ENCODE results near the gene SCCPDH. TPM values are rescaled to one million over a fixed set of nuclear protein-coding genes. Genes with fewer than 3 reads are reported as not detected.
"Not testable (repeated sequence)": the region's sequence is repeated elsewhere in the genome, so short reads cannot be mapped to it uniquely, and the experiment has no call there.

SCCPDH gene, protein sequence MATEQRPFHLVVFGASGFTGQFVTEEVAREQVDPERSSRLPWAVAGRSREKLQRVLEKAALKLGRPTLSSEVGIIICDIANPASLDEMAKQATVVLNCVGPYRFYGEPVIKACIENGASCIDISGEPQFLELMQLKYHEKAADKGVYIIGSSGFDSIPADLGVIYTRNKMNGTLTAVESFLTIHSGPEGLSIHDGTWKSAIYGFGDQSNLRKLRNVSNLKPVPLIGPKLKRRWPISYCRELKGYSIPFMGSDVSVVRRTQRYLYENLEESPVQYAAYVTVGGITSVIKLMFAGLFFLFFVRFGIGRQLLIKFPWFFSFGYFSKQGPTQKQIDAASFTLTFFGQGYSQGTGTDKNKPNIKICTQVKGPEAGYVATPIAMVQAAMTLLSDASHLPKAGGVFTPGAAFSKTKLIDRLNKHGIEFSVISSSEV
- total RNA-seq, result 11.1 and 13.1 TPM in 2 replicates

- intact Hi-C loops (cut with micrococcal nuclease), result loop anchor here (1.0 to 10.0 kb wide), 3 partner anchors 25 to 208 kb away; partner anchors contain the start of genes CNST and TFB2M
Observed at GRCh38 chr1:246724016-246724730, at the start of gene SCCPDH. Gene SCCPDH, plus strand, starts transcription at chr1:246724409. Its CDS starts 14 bp downstream, at chr1:246724423.

GRCh38 chr1:246677842-246678241 is 46.4 kb upstream of the SCCPDH start:
- intact Hi-C loops (cut with micrococcal nuclease), result no loop called here

- intact Hi-C loops (cut with micrococcal nuclease), result no loop called here
Observed at GRCh38 chr1:246678816-246679793, 45.1 kb upstream of the SCCPDH start.

GRCh38 chr1:246679794-246680177 is 44.4 kb upstream of the SCCPDH start:
- intact Hi-C loops (cut with micrococcal nuclease), result no loop called here

DNA sequence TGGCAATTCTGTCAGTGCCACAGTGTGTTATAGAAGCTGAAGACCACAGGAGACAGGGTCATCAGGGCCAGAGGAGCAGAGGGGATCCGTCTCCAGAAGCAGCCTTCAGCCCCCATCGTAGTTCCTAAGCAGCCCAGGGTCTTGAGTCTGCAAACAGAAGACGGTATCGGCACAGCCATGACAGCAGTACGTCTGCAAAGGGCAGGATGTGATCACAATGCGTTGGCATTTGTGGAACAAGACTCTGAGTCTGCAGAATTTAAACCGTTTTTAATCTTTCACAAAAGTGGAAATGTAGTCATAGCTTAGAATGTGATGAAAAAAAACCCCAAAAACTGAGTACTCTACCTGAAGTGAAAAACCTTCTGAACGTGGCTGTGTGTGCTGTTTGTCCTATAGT is 44.0 kb upstream of the SCCPDH start:
- intact Hi-C loops (cut with micrococcal nuclease), result no loop called here

DNA sequence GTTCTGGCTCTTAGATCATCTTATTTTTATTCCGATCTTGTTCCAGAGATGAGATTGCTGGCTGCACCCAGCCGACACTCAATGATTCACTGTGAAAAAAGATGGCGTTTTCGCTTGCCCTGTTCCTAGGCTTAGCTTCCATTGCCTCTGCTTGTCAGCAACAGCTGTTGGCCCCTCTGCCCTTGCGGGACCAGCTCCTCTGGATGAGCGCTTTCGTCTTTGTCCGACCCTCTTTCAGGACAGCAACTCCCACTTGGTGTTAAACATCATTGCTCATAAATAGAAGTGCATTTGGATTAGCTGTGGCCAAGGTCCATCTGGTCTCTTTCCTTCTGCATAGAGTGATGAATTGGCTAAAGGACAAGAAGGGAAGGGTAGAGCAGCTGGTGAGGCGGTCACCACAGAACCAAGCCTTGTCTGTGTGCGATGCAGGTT is 43.5 kb upstream of the SCCPDH start:
- intact Hi-C loops (cut with micrococcal nuclease), result no loop called here

DNA sequence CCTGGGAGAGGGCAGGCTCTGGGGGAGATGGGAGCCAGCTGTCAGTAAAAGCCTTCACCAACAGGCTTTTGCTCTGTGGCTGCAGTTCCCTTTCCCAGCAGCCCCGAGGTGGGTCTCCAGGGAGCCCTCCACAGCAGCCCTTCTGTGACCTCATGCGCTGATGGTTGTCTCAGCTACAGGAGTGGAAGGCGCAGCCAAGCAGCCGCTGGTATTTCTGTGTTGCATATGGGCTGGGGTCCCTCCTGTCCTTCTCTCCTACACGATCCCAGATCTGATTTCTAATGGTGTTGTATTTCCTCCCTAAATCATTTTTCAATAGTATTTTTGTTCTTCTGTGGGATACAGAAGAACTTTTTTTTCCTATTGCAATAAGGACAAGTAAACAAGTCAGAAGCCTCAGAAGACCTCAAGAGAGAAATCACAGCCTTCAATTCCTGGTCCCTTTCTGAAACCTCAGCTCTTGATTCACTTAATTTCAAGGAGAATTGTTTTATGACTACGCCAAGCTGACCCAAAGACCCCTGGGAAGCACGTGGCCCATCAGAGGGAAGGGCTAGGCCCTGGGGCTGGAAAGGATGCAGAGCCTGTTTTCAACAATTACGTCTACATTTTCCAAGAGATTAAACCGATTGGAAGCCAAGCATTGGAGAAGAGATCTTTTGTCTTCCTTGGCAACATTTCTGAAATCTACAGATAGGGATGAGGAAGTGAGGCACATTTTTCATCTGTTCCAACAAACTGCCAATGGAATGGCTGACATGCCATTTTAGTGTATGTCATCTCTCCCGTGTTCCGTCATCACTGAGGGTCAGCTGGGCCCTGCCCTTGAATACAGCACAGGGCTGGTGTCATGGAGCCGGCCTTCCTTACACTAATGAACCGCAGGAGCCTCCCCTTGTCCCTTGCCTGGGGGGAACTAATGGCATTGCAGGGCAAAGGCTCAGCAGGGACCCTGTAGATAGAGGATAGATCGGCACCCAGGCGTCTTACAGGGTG is 42.0 kb upstream of the SCCPDH start:
- intact Hi-C loops (cut with micrococcal nuclease), result no loop called here

DNA sequence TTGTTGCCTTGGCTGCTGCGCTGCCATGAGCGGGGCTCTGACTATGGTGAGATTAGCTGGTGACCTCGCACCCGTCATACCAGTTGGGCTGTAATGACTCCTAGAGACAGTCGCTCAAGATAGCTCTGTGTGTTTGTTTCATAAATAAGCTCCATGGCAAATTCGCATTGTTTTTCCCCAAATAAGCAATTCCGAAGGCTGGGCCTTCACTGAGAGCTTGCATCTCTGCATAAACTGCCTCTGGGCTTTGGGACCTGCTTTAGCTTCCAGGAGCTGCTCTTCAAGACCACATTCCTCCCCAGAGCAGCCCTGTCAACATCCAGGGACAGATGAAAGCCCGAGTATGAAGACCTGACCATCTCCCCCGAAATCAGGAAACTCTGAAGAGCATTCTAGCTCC is 40.7 kb upstream of the SCCPDH start:
- intact Hi-C loops (cut with micrococcal nuclease), result no loop called here

- intact Hi-C loops (cut with micrococcal nuclease), result no loop called here
Observed at GRCh38 chr1:246687002-246687401, 37.2 kb upstream of the SCCPDH start.

GRCh38 chr1:246689409-246690008 is 34.7 kb upstream of the SCCPDH start:
- intact Hi-C loops (cut with micrococcal nuclease), result loop anchor here (1.0 kb wide), 3 partner anchors 10 to 282 kb away; no protein-coding TSS in a partner anchor

DNA sequence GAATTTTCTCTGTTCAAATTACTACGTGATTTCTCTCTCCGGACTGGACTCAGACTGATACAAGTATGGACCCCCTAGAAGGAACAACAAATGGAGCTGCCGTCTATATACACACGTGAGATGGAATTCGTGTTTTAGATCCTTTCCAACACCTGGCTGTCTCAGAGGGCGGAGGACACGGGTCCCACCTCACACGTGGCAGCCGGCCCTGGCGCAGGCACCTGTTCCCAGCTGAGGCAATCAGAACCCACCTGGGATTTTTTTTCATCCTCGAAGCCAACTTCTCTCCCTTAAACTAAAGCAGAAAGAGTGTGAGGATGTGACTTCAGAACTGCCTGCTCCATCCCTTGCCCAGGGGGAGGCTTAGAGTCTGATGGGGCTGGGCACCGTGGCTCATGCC is 34.1 kb upstream of the SCCPDH start:
- intact Hi-C loops (cut with micrococcal nuclease), result no loop called here

DNA sequence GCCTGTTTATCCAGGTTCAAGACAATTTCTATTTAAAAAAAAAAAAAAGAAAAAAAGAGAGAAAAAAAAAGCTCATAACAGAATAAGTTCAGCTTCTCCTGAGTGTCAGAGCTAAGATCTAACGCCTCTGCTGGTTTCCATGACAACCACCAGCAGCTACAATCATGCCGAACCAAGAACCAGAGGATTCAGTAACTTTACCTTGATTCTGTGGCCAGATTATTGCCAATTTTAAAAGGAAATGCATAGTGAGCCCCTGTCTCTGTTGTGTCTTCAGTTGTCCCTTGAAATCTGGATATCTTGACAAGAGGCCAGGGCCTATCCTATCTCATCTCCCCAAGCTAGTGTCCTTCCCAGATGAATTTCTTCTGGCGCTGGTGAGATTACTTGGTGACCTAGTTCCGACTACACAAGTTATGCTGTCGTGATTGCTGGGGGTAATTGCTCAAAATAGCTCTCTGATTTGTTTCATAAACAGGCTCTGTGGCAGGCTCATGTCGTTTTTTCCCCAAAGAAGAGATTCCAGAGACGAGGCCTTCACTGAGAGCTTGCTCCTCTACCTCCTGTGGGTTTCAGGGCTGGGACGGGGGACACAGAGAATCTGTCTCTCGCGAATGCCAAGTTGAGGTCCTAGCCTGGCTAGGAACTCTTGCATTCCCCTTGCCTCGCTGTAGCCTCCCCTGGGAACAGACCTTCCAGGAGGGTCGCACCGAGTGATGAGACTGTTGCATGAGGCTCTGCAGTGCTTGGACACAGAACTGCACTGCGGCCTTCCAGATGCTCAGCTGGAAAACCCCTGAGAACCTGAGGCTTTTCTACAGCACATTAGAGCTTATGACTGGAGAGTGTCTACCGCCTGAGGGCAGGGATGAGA is 32.4 kb upstream of the SCCPDH start:
- intact Hi-C loops (cut with micrococcal nuclease), result no loop called here

DNA sequence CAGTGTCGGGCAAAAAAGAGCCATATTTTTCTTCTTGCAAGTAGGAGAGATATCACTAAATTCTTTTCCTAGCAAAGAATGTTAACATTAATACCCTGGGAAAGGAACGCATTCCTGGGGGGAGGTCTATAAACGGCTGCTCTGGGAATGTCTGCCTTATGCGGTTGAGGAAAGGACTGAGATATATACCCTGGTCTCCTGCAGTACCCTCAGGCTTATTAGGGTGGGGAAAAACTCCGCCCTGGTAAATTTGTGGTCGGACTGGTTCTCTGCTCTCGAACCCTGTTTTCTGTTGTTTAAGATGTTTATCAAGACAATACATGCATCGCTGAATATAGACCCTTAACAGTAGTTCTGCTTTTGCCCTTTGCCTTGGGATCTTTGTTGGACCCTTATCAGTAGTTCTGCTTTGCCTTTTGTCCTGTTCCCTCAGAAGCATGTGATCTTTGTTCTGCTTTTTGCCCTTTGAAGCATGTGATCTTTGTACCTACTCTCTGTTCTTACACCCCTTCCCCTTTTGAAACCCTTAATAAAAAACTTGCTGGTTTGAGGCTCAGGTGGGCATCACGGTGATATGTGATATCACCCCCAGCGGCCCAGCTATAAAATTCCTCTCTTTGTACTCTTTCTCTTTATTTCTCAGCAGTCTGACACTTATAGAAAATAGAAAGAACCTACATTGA is 29.9 kb upstream of the SCCPDH start:
- intact Hi-C loops (cut with micrococcal nuclease), result not testable (repeated sequence)

GRCh38 chr1:246695136-246695535 is 29.1 kb upstream of the SCCPDH start:
- intact Hi-C loops (cut with micrococcal nuclease), result loop anchor here (5.0 kb wide), 1 partner anchor 517 kb away; no protein-coding TSS in a partner anchor

GRCh38 chr1:246695666-246696065 is 28.5 kb upstream of the SCCPDH start:
- intact Hi-C loops (cut with micrococcal nuclease), result loop anchor here (5.0 kb wide), 1 partner anchor 517 kb away; no protein-coding TSS in a partner anchor

DNA sequence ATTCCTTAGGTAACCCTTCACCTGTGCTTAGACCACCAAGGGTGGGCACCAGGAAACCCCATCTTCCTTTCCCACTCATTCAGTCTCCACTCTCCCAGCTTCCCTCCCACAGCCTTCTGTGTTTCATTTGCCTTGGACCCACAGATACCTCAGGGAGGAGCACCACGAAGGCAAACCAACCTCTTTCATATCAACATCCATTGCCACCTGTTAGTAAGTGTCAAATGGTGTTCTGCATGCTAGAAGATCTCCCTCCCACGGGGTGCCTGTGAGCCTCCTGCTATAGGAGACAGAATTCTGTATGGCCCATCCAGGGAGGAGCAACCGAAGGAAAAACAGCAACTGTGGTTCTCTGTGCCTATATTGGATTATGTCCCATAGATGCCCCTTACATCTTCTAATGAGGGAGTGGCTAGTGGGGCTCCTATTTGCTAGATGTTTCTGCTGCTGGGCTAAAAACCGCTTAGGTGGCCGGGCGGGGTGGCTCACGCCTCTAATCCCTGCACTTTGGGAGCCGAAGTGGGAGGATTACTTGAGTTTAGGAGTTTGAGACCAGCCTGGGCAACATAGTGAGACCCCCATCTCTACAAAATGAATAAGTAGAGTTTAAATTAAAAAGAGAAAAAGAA is 25.6 kb upstream of the SCCPDH start:
- intact Hi-C loops (cut with micrococcal nuclease), result loop anchor here (1.0 to 5.0 kb wide), 9 partner anchors 9 to 1545 kb away; partner anchors contain the start of genes CNST, SCCPDH, SMYD3 and TFB2M

DNA sequence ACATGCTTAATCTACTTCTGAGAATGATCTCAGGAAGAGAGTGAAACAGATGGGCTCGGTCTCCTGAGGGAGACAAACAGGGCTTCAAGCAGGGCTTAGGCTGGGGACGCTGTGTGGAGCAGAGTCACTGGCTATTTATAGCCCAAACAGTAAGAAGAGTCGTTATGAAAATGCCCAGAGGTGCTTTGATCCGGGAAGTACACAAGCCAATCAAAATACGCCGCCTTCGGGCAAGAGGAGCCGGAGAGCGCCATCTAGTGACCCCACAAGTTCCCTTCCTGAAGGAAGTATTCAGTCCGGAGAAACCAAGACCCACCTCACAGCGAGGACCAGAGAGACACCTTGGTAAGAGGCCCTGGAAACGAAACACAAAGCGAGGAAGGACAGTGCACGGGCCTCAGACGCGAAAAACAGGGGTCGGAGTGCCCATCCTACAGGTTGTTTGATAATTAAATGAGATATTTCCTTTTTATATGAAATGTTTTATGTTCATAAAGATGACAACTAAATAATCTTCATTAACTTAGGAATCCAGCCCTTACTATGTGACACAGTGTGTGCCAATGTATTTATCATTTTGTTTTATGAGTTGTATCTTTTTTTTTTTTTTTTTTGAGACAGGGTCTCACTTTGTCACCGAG is 25.0 kb upstream of the SCCPDH start:
- intact Hi-C loops (cut with micrococcal nuclease), result loop anchor here (1.0 to 5.0 kb wide), 9 partner anchors 10 to 1546 kb away; partner anchors contain the start of genes CNST, SCCPDH, SMYD3 and TFB2M

Data from T-helper 1 cell treated with Interleukin-12 subunit alpha and Interleukin-12 subunit beta and Interleukin-4 antibody, amounts not matched to agents 30 ng/mL and 1 ng/mL, for 36 hours (primary cell).